DOHH2 (cell line): ENCODE results near the gene PDE4A.
"Not testable (repeated sequence)": the region's sequence is repeated elsewhere in the genome, so short reads cannot be mapped to it uniquely, and the experiment has no call there.

Experiments
- H3F3A ChIP-seq: fragments of 200-600 bp; sonication (generic), shearing (Covaris generic); 2 replicates; pipeline ENCODE4 v1.6.0; 2016; ENCODE audit warnings: antibody characterized with exemption, mild to moderate bottlenecking; ENCODE audit not compliant: control insufficient read depth, insufficient read depth
- H3K27ac ChIP-seq: fragments of 200-600 bp; sonication (generic); 2 replicates; pipeline ENCODE4 v1.5.1; 2014; ENCODE audit warnings: low read depth, mild to moderate bottlenecking, low read length, moderate library complexity
- H3K27me3 ChIP-seq: fragments of 200-600 bp; sonication (generic); 2 replicates; pipeline ENCODE4 v1.6.1; 2014; ENCODE audit warnings: mild to moderate bottlenecking, low read length, mixed read lengths; ENCODE audit not compliant: control insufficient read depth
- H3K36me3 ChIP-seq: fragments of 200-600 bp; sonication (generic); 2 replicates; pipeline ENCODE4 v1.6.1; 2014; ENCODE audit warnings: mild to moderate bottlenecking, low read length, moderate library complexity, mixed read lengths; ENCODE audit not compliant: control insufficient read depth
- H3K4me1 ChIP-seq: fragments of 200-600 bp; sonication (generic); 2 replicates; pipeline ENCODE4 v1.6.1; 2014; ENCODE audit warnings: mild to moderate bottlenecking, low read length, mixed read lengths; ENCODE audit not compliant: control insufficient read depth
- H3K4me2 ChIP-seq: fragments of 200-600 bp; sonication (generic); 2 replicates; pipeline ENCODE4 v1.6.0; 2014; ENCODE audit warnings: mild to moderate bottlenecking, low read length, moderate library complexity
- H3K4me3 ChIP-seq: fragments of 200-600 bp; sonication (generic); 2 replicates; pipeline ENCODE4 v1.5.1; 2014; ENCODE audit warnings: mild to moderate bottlenecking, low read length, mixed read lengths
- H3K79me2 ChIP-seq: fragments of 200-600 bp; sonication (generic); 2 replicates; pipeline ENCODE4 v1.6.1; 2014; ENCODE audit warnings: mild to moderate bottlenecking, low read length, mixed read lengths; ENCODE audit not compliant: control insufficient read depth
- H3K9me2 ChIP-seq: fragments of 200-600 bp; sonication (generic); replicated peaks from 2 replicates; pipeline ENCODE4 v1.6.1; 2014; ENCODE audit warnings: mild to moderate bottlenecking, low read length, mixed read lengths; ENCODE audit not compliant: control insufficient read depth
- H3K9me3 ChIP-seq: fragments of 200-600 bp; sonication (generic); 2 replicates; pipeline ENCODE4 v1.6.1; 2014; ENCODE audit warnings: antibody characterized with exemption, low read length, mixed read lengths; ENCODE audit not compliant: control insufficient read depth, insufficient read depth
- H4K20me1 ChIP-seq: fragments of 200-600 bp; sonication (generic); 2 replicates; pipeline ENCODE4 v1.6.0; 2014; ENCODE audit warnings: low read depth, mild to moderate bottlenecking, antibody characterized with exemption, low read length, moderate library complexity; ENCODE audit not compliant: control insufficient read depth, insufficient read depth
- EZH2phosphoT487 ChIP-seq: fragments of 200-600 bp; sonication (generic); IDR thresholded peaks from 2 replicates; pipeline ENCODE4 v1.6.1; 2017; ENCODE audit warnings: borderline replicate concordance, mild to moderate bottlenecking, antibody characterized with exemption, low read length, moderate library complexity, mixed read lengths
- TF ChIP-seq, protein P1 (sequence below): fragments of 200-600 bp; sonication (generic); IDR thresholded peaks from one replicate; pipeline ENCODE4 v1.5.1; 2014; ENCODE audit warnings: antibody characterized with exemption, mild to moderate bottlenecking, low read depth, low read length; ENCODE audit not compliant: poor library complexity, severe bottlenecking

The PDE4A gene

GRCh38 chr19:10407096-10407495 lies 13.2 kb upstream of the PDE4A start:
- no peaks in the 10 kb centered on the region for H3K9me3 ChIP-seq
- peaks cover 21% of the 10 kb centered on the region for H3K36me3 ChIP-seq
- no peak overlapping the region; the same call in 1 of the 2 replicates for H3K27ac ChIP-seq
- H3K79me2 ChIP-seq, result peaks cover 31% of the 10 kb centered on the region
- no peaks in the 10 kb centered on the region for H4K20me1 ChIP-seq
- H3K4me3 ChIP-seq, result no peak overlapping the region
- H3K9me2 ChIP-seq, result no peaks in the 10 kb centered on the region
- H3K4me1 ChIP-seq, result peaks cover 84% of the 10 kb centered on the region
- no peak overlapping the region for H3K4me2 ChIP-seq
- H3K27me3 ChIP-seq, result no peaks in the 10 kb centered on the region
- no peak for TF ChIP-seq EZH2phosphoT487
- peaks cover 45% of the 10 kb centered on the region for H3F3A ChIP-seq

- H3K27ac ChIP-seq, result peak overlapping the region; percentile 96
- H3F3A ChIP-seq, result peaks cover 58% of the 10 kb centered on the region
- no peaks in the 10 kb centered on the region for H3K9me2 ChIP-seq
- H3K79me2 ChIP-seq, result peaks cover 15% of the 10 kb centered on the region
- H3K27me3 ChIP-seq, result no peaks in the 10 kb centered on the region
- peak overlapping the region; percentile 89 for H3K4me2 ChIP-seq
- TF ChIP-seq, protein P1, sequence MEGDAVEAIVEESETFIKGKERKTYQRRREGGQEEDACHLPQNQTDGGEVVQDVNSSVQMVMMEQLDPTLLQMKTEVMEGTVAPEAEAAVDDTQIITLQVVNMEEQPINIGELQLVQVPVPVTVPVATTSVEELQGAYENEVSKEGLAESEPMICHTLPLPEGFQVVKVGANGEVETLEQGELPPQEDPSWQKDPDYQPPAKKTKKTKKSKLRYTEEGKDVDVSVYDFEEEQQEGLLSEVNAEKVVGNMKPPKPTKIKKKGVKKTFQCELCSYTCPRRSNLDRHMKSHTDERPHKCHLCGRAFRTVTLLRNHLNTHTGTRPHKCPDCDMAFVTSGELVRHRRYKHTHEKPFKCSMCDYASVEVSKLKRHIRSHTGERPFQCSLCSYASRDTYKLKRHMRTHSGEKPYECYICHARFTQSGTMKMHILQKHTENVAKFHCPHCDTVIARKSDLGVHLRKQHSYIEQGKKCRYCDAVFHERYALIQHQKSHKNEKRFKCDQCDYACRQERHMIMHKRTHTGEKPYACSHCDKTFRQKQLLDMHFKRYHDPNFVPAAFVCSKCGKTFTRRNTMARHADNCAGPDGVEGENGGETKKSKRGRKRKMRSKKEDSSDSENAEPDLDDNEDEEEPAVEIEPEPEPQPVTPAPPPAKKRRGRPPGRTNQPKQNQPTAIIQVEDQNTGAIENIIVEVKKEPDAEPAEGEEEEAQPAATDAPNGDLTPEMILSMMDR, result no peak
- no peak for TF ChIP-seq EZH2phosphoT487
- peaks cover 12% of the 10 kb centered on the region for H3K36me3 ChIP-seq
- H3K4me3 ChIP-seq, result peak overlapping the region; percentile 67
- peaks cover 94% of the 10 kb centered on the region for H3K4me1 ChIP-seq
- H4K20me1 ChIP-seq, result no peaks in the 10 kb centered on the region
- no peaks in the 10 kb centered on the region for H3K9me3 ChIP-seq
Measured at GRCh38 chr19:10408511-10409283, 11.6 kb upstream of the PDE4A start.

- Histone ChIP-seq H3K4me3 (peak overlapping the region; percentile 67), H3K4me2 (peak overlapping the region; percentile 89), H3K4me1 (peaks cover 96% of the 10 kb centered on the region), H3K79me2 (peaks cover 30% of the 10 kb centered on the region), H3K27ac (peak overlapping the region; percentile 96), H3K36me3 (peaks cover 22% of the 10 kb centered on the region), H3F3A (peaks cover 63% of the 10 kb centered on the region)
- H3K9me3 ChIP-seq, H3K27me3 ChIP-seq, H3K9me2 ChIP-seq, H4K20me1 ChIP-seq: not testable (repeated sequence)
Measured at GRCh38 chr19:10411224-10411623, 9.1 kb upstream of the PDE4A start.

DNA sequence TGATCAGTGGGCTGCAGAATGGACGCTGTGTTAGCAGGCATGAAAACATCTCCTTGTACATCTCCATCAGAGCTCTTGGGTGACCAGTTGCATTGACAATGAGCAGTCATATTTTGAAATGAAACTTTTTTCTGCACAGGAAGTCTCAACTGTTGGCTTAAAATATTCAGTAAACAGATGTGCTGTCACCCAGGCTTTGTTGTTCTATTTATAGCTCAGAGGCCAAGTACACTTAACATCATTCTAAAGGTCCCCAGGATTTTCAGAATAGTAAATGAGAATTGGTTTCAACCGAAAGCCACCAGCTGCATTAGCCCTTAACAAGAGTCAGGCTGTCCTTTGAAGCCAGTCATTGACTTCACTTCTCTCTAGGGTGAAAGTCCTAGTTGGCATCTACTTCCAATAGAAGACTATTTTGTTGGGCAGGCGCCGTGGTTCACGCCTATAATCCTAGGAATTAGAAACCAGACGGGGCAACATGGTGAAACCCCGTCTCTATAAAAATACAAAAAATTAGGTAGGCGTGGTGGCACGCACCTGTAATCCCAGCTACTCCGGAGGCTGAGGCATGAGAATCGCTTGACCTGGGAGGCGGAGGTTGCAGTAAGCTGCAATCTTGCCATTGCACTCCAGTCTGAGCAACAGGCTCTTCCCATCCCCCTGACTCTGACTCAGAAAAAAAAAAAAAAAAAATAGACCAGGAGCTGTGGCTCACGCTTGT lies 7.9 kb upstream of the PDE4A start:
- Histone ChIP-seq H4K20me1 (no peaks in the 10 kb centered on the region), H3K27me3 (no peaks in the 10 kb centered on the region), H3K9me3 (peaks cover 4% of the 10 kb centered on the region; the same call in 1 of the 2 replicates), H3F3A (peaks cover 56% of the 10 kb centered on the region), H3K36me3 (peaks cover 26% of the 10 kb centered on the region), H3K4me2 (peak overlapping the region; percentile 89), H3K4me1 (peaks cover 93% of the 10 kb centered on the region), H3K4me3 (peak overlapping the region; percentile 67), H3K27ac (peak overlapping the region; percentile 96), H3K9me2 (no peaks in the 10 kb centered on the region), H3K79me2 (peaks cover 36% of the 10 kb centered on the region)
- no peak for TF ChIP-seq EZH2phosphoT487
- TF ChIP-seq, protein P1, result no peak
